NCI-H146 treated with DMSO at 0.1 percent for 48 hours (cell line): ENCODE results near the gene SUSD1.
"Not testable (repeated sequence)": the region's sequence is repeated elsewhere in the genome, so short reads cannot be mapped to it uniquely, and the experiment has no call there.

Experiments
- DNase-seq: peaks from one replicate; lab custom pipeline; 2025; ENCODE audit not compliant: unreplicated experiment; lab: John Stamatoyannopoulos, UW

The SUSD1 gene

DNA sequence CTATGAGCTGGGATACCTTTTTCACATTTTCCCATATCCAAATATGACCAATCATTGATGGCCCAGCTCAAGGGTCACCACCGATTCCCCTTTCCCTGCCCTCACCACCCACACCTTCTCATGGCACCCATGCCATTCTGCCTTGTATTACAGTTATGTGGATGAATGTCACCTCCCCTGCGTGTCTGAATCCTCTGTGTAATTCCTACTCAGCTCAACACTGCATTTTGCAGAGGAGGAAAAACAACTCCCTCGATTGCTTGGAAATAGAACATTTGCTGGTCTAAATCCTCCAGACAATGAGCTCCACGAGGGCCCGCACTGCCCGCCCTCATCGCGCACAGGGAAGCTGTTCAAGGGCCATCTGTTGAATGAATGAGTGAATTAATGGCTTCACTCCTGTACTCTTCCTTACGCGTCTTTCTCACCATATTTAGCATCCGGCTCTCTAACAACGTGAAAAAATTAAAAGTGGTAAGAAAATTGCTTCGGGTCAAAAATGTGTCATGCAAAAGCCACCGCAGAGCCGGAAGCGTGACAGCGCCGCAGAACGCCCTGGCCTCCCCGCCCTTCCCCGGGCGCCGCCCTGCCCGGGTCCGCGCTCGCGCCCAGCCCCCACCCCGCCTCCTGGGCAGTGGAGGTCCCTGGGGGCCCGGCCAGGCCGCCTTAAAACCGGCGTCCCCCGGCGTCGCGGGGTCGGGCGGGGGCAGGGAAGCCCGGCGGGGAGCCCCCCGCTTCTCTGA lies 704 bp downstream of the SUSD1 start:
- no peak for DNase-seq

DNA sequence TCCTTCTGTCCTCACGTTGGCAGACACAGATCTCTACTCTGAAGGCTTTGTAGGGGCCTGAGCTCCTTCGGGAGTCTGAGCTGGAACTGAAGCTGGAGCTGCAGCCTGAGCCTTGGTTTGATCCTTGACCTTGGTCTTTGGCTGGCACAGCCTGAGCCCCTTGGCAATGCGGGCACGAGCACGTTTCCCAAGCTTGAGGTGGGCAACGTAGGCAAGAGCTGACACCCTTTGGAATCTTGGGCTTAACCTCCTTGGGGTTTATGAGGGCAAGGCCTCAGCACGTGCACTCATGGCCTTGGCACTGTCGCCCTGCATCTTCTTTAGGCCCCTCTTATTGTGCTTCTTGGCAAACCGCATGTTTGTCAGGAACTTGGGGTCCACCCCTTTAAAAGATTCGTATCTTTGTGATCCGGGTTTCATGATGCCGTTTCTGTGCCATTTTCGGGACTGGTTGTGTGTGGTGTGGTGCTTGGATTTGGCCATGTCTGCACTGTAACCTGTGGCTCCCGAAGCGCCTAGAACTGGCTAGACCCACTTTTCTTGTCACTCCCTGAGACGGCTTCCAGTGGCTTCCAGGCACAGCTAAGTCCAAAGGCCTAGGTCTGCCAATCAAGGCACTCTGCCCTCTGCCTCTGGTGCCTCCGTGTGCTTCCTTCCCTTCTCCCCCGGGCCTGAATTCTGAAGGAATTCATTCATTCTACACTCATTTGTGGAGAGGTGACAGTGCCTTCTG lies 1.4 kb downstream of the SUSD1 start:
- DNase-seq, result no peak

DNA sequence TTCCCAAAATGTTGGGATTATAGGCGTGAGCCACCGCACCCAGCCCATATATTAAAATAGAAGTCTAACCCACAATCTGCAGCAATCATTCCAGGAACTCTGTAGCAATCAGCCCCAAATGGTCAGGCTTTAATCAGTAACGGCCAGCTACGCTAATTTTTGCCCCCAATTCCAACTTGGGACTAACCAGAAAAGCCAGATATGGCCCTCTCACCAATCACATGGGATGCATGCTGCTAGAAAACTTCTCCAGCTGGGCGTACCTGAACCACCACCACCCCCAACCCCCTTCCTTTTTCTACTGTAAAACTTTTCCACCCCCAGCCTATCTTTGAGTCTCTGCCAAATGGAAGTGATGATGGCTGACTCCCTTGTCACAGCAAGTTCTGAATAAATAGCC lies 4.1 kb downstream of the SUSD1 start:
- no peak for DNase-seq

DNA sequence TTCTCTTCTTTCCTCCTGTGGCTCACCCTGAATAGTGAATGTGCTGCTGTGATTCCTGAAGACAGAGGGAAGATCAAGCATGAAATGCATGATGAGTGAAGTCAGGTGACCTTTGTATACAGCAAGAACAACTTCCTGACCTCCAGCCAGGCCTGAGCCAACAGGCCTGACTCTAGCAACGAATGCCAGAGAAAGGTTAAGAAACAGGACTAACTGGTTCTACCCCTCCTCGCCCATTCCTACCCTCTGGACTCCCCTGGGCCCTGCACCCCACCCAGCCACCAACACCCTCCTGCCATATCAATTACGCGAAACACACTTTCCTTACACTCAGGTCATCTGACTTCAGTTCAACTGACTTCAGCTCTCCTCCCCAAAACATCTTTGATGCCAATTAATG lies 4.9 kb downstream of the SUSD1 start:
- no peak for DNase-seq

DNA sequence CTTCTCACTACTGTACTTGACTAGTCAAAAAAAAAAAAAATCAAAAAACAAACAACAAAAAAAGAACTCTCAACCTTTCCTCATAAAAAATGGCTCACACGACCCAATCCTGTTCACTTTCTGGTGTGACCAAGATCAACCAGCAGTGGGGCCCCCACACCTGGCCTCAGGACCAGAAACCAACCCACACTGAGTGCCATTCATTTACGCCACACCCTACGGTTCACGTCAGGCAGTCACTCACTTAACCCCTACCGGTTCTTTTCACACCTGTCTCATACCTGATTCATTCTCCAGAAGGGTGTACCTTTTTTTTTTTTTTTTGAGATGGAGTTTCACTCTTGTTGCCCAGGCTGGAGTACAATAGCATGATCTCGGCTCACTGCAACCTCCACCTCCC lies 5.7 kb downstream of the SUSD1 start:
- no peak for DNase-seq

DNA sequence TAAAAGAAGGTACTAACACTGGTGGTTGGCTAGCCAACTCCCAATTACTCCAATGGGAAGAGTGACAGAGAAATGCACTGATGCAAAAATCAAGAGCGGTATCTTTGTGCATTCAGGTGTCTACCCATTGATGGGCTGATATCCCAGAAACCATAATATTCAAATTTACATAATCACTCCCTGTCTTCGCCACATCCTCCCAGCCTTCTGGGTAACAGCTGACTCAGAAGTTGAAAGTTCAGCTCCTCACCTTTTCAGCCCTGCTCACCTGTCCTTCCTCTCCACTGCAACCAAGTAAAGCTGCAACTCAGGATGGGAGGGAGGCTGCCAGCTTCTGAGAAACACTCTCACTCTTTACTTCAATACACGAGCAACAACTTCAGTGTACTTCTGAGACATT lies 6.9 kb downstream of the SUSD1 start:
- no peak for DNase-seq

DNA sequence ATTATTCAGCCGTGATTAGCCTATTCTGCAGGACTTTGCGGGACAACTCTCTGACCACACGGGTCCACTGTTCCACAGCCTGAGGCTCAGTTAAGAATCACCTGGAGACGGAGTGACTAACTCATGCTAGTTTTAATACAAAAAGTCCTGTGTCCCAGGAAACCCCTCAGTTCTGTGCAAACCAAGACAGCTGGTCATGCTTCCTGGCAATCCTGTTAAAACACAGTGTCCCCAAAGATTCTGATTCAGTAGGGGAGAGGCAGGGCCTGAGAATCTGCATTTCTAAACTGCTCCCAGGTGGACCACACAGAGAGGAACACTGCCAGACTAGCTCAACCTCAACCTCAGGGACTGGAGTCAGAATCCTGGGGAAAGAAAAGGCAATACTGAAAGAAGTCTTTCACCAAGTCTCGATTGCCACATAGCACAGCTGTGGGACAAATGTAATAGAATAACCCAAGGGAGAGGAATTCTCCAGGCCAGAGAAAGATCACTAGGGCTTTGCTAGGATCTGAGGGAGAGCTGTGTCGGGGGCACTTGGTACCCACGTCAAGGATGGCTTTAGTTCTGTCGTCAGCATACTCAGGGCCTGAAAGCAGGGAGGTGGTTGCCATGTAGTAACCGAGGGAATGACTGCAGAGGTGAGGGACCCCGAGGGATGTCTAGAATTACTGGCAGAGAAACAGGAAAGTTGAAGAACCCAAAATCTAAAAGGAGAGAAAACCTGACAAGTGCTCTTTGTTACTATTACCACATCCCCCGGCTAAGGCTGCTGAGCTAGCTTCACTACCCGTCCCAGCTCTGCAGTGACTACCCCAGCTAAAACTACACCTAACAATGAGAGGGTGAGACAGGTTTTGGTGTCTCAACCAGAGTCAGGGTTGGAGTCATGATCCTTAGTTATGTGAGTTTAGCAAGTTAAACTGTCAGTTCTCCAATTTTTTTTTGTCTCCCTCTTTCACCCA lies 8.6 kb downstream of the SUSD1 start:
- no peak for DNase-seq

DNA sequence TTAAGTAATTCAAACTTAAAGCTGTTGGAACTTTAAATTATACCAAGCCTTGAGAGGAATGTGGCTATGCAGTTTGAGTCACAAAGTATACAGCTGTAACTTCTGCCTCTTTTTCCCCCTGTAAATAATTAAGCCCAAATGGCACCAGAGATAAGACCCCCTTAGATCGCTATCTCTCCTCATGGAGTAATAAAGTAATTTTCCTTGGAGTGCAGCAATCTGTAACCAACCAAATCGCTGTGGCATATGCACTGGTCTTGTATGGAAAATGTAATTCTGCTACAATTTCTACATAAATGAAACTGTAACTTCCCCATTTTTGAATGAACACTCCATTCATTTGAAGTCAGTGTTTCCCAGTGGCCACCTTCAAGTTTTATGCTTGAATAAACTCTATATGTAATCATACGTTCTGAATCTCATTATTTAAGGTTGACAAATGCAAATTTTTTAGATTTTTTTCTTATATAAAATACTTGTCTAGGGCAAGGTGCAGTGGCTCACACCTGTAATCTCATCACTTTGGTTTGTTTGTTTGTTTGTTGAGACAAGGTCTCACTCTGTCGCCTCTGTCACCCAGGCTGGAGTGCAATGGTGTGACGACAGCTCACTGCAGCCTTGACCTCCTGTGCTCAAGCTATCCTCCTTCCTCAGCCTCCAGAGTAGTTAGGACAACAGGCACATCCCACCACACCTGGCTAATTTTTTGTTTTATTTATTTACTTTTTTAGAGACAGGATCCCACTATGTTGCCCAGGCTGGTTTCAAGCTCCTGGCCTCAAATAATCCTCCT lies 12.3 kb downstream of the SUSD1 start:
- no peak for DNase-seq

DNA sequence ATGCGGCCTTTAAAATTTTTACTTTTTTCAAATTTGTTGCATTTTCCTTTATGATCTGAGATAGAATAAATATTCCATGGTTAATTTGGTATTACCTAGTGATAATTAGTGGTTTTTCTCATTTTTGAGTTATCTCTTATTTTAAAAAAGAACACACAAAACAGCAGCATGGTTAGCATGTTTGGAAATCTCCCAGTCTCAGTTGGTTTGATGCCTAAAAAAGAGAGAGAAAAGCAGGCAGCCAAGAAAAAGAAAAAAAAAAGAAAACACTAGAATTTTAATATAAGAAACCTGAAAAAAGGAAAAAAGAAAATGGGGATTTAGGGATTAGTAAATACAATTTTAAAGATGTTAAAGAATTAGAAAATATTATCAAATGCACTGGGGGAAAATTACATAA lies 15.3 kb downstream of the SUSD1 start:
- DNase-seq, result no peak

DNA sequence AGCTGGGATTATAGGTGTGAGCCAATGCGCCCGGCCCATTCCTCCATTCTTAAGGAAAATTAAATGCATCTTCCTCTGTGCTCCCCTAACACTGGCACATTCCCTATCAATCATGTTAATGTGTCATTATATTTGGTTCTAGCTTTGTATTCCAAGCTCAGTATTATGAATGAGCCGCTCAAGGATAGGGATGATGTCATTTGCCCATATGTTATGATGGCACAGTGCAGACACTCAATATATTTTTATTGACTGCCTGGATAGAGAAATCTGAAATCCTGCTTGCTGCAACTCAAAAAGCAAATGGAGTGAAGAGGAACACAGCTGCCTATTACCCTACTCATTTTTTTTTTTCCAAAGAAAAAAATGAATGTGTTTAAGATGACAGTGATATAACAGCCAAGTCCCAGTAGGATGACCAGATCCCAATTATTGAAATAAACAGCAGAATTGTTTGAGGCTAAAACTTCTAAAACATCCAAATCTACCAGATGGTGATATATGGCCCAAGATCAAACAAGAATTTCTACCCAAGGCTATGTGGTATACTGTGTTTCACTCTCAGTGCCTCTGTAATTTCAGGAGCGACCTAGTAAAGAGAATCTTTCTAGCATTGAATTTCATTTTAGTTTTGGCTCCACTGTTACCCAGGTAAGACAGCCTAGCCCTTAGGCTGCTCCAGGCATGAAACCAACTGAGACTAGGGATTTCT lies 16.3 kb downstream of the SUSD1 start:
- DNase-seq, result no peak

DNA sequence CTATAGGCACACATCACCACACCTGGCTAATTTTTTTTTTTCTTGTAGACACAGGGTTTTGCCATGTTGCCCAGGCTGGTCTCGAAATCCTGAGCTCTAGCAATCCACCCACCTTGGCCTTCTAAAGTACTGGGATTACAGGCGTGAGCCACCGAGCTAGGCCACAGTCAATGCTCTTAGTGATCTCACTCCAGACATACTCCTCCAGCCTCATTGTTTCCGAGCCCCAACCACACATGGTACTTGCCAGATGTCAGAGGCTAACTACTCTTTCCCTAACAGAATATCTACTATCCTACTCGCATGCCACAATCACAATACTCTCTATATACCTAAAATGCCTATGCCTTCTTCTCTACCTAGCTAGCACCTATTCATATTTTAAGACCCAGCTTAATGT lies 17.1 kb downstream of the SUSD1 start:
- no peak for DNase-seq

DNA sequence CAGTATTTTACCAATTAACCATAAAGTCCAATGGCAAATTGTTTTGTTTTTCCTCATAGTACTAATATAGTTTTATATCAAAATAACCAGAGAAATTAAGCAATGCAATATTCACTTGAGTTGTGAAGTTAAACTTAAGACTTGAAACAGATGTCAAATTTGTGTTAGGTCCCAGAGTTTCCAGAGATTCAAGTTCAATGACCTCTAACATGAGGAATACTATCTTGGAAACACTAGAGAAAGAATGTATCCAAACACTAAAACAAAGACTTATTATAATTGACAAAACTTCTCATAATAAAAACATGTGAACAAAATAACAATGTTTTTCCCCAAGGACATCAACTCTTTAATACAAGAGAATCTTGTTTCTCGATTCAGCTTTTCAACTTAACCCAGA lies 18.0 kb downstream of the SUSD1 start:
- no peak for DNase-seq

DNA sequence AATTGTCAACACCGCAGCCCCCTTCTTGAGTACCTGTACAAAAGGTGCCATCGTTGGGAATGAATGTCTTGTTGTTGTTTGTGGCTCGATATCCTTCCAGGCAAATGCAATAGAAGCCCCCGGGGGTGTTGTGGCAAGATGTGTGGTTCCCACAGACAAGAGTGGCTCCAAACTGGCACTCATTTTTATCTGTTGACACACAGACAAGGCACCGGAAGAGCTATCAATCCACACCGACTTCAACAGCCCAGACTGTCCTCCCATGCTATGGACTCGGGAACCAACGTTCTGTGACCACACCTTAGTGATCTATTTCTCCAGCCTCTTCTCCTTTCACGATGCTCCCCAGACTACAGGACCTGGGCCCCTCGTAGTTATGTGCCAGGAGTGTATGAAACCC lies 25.9 kb downstream of the SUSD1 start:
- DNase-seq, result no peak

DNA sequence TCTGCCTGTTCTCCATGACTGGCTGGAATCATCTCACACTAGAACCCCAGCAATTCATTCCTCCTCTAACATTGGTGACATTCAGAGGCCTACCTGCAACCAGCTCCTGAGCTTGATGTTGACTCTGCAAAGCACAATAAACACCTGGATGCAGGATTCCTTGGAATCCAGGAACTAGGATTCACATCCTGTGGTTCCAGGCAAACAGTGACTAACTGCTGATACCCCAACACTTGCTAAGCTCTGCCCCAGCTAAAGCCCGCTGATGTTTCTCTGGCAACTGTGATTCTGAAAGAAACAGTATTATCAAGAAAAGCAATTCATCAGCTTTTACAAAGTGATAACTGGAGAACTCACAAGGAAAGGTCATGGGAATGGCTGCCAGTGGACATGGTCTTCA lies 29.2 kb downstream of the SUSD1 start:
- DNase-seq, result no peak

DNA sequence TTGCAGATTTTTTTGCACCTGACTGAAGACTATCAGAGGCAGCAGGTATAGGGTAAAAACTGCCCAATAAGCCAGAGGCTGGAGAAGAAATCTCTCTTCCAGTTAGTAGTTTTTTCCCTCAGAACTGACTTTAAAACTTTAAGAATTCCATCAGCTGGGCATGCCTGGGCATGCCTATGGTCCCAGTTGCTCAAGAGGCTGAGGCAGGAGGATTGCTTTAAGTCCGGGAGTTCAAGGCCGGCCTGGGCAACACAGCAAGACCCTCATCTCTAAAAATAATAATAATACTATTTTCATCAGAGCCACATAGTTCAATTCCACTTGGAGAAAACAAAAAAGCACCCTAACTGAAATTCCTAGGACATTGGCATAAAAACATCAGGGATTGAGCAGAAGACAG lies 30.3 kb downstream of the SUSD1 start:
- no peak for DNase-seq

DNA sequence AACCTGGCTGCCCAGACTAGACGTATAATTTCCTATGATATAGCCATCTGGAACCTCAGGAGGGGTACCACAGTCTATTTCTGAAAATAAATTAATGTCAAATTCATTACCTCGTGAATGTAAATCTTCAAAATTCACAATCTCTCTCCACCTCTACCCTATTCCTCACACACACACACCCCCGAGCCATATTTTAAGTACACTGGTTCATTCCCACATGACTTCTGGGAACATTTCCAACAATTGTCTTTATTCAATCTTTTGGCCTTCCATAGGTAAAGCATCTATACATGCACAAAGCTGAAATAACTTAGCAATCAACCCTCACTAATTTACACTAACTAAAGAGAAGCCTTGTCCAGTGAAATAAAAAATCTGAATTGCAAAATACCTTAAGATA lies 32.7 kb downstream of the SUSD1 start:
- DNase-seq, result no peak

DNA sequence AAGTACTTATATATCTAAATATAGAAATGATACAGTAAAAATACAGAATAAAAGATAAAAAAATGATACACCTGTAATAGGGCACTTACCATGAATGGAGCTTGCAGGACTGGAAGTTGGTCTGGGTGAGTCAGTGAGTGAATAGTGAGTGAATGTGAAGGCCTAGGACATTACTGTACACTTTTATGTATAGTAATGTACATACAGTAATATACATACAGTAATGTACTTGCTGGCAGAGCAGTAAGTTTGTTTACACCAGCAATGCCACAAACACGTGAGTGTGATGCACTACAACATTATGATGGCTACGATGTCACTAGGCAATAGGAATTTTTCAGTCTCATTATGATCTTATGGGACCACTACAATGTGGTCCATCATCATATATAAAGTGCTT lies 34.2 kb downstream of the SUSD1 start:
- no peak for DNase-seq

DNA sequence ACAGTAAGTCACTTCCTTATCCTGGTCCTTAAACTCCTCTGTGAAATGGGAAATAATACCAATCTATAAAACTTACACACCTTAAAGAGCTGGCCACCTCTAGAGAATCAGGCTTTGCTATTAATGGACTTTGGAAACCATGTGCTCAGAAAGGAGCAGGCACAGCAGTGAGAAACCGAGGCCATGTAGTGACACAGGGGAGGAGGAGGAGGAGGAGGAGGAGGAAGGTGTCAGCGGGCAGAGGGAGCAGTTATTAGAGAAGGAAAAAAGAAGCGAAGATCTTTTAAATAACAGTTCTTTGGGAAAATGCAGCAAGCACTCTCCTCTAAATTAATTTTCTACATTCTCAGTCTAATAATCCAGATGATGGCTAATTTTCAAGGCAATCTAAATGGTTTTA lies 38.0 kb downstream of the SUSD1 start:
- no peak for DNase-seq

DNA sequence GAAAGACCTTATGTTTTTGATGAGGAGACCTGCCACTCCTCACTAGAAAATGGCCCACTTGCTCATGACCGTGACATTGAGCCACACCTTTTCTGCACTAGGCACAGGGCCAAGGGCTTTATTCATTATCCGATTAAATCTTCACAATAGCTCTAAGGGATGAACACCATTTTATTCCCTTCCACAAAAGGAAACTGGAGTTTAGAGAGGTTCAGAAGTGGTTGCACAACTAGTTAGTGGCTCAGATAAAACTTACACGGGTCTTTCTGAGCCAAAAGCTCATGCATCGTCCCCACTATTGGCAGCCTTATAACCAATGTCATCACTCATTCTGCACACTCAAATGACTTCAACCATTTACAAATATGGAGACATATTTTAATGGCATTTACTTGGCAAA lies 39.4 kb downstream of the SUSD1 start:
- DNase-seq, result no peak

DNA sequence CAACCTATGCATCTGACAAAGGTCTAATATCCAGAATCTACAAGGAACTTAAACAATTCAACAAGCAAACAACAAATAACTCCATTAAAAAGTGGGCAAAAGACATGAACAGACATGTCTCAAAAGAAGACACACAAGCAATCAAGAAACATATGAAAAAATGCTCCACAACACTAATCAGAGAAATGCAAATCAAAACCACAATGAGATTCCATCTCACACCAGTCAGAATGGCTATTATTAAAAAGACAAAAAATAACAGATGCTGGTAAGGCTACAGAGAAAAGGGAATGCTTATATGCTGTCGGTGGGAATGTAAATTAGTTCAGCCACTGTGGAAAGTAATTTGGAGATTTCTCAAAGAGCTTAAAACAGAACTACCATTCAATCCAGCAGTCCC lies 41.3 kb downstream of the SUSD1 start:
- DNase-seq, result not testable (repeated sequence)
